Measurements from ENCODE around the gene RGS7. TPM values are rescaled to one million over a fixed set of nuclear protein-coding genes. Genes with fewer than 3 reads are reported as not detected.

RGS7 gene
- total RNA-seq, 1 donor = 0.36 TPM

DNA sequence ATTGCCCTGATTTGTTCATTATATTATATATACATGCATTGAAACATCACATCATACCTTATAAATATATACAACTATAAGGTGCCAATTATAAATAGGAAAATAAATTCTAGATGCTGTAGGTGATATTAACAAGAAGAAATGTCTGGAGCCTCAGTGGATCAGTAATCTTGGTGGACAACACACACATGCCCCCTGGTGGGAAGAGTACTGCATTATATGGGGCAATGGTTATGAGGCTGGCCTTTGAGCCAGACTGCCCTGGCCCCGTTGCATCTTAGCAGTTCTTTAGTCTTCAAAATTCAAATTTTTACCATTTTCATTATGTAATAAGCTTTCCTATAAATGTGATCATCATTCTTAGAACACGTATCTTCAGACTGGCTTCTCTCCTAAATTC, 410.1 kb downstream of the RGS7 start:
- Histone ChIP-seq H3K4me1 (ENCODE audit: insufficient read depth, low read length) (no peaks in the 10 kb centered on the region), H2AFZ (ENCODE audit: low read length) (no peak overlapping the region), H3K4me2 (ENCODE audit: insufficient read depth, low read length) (no peak overlapping the region), H3K4me3 (ENCODE audit: insufficient read depth, low read length) (no peak overlapping the region), H3K79me2 (ENCODE audit: insufficient read depth, low read length) (no peaks in the 10 kb centered on the region), H3K27me3 (ENCODE audit: insufficient read depth, low read length) (no peaks in the 10 kb centered on the region), H3K9me3 (ENCODE audit: low read depth, low read length) (no peaks in the 10 kb centered on the region), H3K36me3 (ENCODE audit: insufficient read depth, low read length) (no peaks in the 10 kb centered on the region), H4K20me1 (ENCODE audit: insufficient read depth, low read length) (no peaks in the 10 kb centered on the region), H3K27ac (ENCODE audit: low read depth, low read length) (no peak overlapping the region)
- TF ChIP-seq CTCF (IDR thresholded peaks at IDR 0.05; ENCODE audit: extremely low read depth, low read depth, low read length) = peak; percentile 61
- DNase-seq (ENCODE audit: insufficient read length, low spot score, missing footprints) = peak; percentile 61

- Histone ChIP-seq H3K9me3 (ENCODE audit: low read depth, low read length) (no peaks in the 10 kb centered on the region), H3K27me3 (ENCODE audit: insufficient read depth, low read length) (no peaks in the 10 kb centered on the region), H3K4me2 (ENCODE audit: insufficient read depth, low read length) (no peak overlapping the region), H3K36me3 (ENCODE audit: insufficient read depth, low read length) (no peaks in the 10 kb centered on the region), H3K4me1 (ENCODE audit: insufficient read depth, low read length) (no peaks in the 10 kb centered on the region), H3K79me2 (ENCODE audit: insufficient read depth, low read length) (no peaks in the 10 kb centered on the region), H2AFZ (ENCODE audit: low read length) (no peak overlapping the region), H3K4me3 (ENCODE audit: insufficient read depth, low read length) (no peak overlapping the region), H4K20me1 (ENCODE audit: insufficient read depth, low read length) (no peaks in the 10 kb centered on the region), H3K27ac (ENCODE audit: low read depth, low read length) (no peak overlapping the region)
- no peak for TF ChIP-seq CTCF (IDR thresholded peaks at IDR 0.05; ENCODE audit: extremely low read depth, low read depth, low read length)
- DNase-seq (ENCODE audit: insufficient read length, low spot score, missing footprints) = no peak
Measured at GRCh38 chr1:240942901-240943300, 414.1 kb downstream of the RGS7 start.

- Histone ChIP-seq H2AFZ (ENCODE audit: low read length) (peak overlapping the region; percentile 55), H3K36me3 (ENCODE audit: insufficient read depth, low read length) (no peaks in the 10 kb centered on the region), H3K4me1 (ENCODE audit: insufficient read depth, low read length) (no peaks in the 10 kb centered on the region), H4K20me1 (ENCODE audit: insufficient read depth, low read length) (no peaks in the 10 kb centered on the region), H3K4me2 (ENCODE audit: insufficient read depth, low read length) (no peak overlapping the region), H3K4me3 (ENCODE audit: insufficient read depth, low read length) (no peak overlapping the region), H3K79me2 (ENCODE audit: insufficient read depth, low read length) (no peaks in the 10 kb centered on the region), H3K27ac (ENCODE audit: low read depth, low read length) (no peak overlapping the region), H3K27me3 (ENCODE audit: insufficient read depth, low read length) (no peaks in the 10 kb centered on the region), H3K9me3 (ENCODE audit: low read depth, low read length) (peaks cover 4% of the 10 kb centered on the region)
- no peak for TF ChIP-seq CTCF (IDR thresholded peaks at IDR 0.05; ENCODE audit: extremely low read depth, low read depth, low read length)
- peak; percentile 35 for DNase-seq (ENCODE audit: insufficient read length, low spot score, missing footprints)
Measured at GRCh38 chr1:240941701-240942370, 415.2 kb downstream of the RGS7 start.

- Histone ChIP-seq H4K20me1 (ENCODE audit: insufficient read depth, low read length) (no peaks in the 10 kb centered on the region), H3K27ac (ENCODE audit: low read depth, low read length) (no peak overlapping the region), H3K9me3 (ENCODE audit: low read depth, low read length) (peaks cover 5% of the 10 kb centered on the region), H3K36me3 (ENCODE audit: insufficient read depth, low read length) (no peaks in the 10 kb centered on the region), H3K4me1 (ENCODE audit: insufficient read depth, low read length) (no peaks in the 10 kb centered on the region), H3K27me3 (ENCODE audit: insufficient read depth, low read length) (no peaks in the 10 kb centered on the region), H3K79me2 (ENCODE audit: insufficient read depth, low read length) (no peaks in the 10 kb centered on the region), H2AFZ (ENCODE audit: low read length) (no peak overlapping the region), H3K4me2 (ENCODE audit: insufficient read depth, low read length) (no peak overlapping the region), H3K4me3 (ENCODE audit: insufficient read depth, low read length) (no peak overlapping the region)
- no peak for TF ChIP-seq CTCF (IDR thresholded peaks at IDR 0.05; ENCODE audit: extremely low read depth, low read depth, low read length)
- DNase-seq (ENCODE audit: insufficient read length, low spot score, missing footprints) = no peak
Measured at GRCh38 chr1:240936911-240937668, 419.9 kb downstream of the RGS7 start.

All from osteoblast (primary cell).